HL-60 (cell line): ENCODE measurements around the gene CLCN4.

ENCODE experiments used
- CTCF ChIP-seq: IDR thresholded peaks from one replicate; pipeline ENCODE4 v1.5.1; 2011; ENCODE audit warnings: low read length, control low read depth, inconsistent platforms; ENCODE audit not compliant: insufficient read depth
- GABPA ChIP-seq: IDR thresholded peaks from 2 replicates; pipeline ENCODE4 v1.6.1; 2012; ENCODE audit warnings: low read depth
- POLR2AphosphoS5 ChIP-seq: IDR thresholded peaks from 2 replicates; pipeline ENCODE4 v1.6.1; 2012; ENCODE audit warnings: low read depth
- SPI1 ChIP-seq: IDR thresholded peaks from 2 replicates; pipeline ENCODE4 v1.6.1; 2012; ENCODE audit warnings: low read depth, mild to moderate bottlenecking, borderline replicate concordance
- TF ChIP-seq, protein P1 (sequence below): IDR thresholded peaks from 2 replicates; pipeline ENCODE4 v1.6.1; 2012; ENCODE audit warnings: low read depth; ENCODE audit not compliant: insufficient replicate concordance

DNA sequence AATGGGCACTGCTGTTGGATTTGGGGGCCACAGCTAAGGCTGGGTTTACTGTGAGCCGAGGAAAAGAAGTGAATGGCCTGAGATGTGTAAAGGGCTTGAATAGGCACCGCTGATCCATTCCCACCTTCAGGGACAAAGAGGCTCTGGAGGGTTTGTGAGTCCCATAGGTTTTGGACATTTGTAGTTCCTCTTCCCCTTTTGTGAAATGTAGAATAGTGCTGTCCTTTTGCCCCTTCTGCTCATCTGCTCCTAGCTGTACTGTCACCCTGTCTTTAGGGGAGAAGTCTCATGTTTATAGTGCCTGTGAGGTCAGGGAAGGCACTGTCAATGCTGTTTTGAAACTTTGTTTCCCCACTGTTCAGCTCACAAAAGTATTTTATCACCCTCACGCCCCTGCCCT lies 26.4 kb upstream of the CLCN4 start:
- TF ChIP-seq CTCF (no peak), POLR2AphosphoS5 (no peak), GABPA (no peak), SPI1 (peak; percentile 51; the same call in 1 of the 2 replicates)
- TF ChIP-seq, protein P1, sequence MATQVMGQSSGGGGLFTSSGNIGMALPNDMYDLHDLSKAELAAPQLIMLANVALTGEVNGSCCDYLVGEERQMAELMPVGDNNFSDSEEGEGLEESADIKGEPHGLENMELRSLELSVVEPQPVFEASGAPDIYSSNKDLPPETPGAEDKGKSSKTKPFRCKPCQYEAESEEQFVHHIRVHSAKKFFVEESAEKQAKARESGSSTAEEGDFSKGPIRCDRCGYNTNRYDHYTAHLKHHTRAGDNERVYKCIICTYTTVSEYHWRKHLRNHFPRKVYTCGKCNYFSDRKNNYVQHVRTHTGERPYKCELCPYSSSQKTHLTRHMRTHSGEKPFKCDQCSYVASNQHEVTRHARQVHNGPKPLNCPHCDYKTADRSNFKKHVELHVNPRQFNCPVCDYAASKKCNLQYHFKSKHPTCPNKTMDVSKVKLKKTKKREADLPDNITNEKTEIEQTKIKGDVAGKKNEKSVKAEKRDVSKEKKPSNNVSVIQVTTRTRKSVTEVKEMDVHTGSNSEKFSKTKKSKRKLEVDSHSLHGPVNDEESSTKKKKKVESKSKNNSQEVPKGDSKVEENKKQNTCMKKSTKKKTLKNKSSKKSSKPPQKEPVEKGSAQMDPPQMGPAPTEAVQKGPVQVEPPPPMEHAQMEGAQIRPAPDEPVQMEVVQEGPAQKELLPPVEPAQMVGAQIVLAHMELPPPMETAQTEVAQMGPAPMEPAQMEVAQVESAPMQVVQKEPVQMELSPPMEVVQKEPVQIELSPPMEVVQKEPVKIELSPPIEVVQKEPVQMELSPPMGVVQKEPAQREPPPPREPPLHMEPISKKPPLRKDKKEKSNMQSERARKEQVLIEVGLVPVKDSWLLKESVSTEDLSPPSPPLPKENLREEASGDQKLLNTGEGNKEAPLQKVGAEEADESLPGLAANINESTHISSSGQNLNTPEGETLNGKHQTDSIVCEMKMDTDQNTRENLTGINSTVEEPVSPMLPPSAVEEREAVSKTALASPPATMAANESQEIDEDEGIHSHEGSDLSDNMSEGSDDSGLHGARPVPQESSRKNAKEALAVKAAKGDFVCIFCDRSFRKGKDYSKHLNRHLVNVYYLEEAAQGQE = no peak
